D721Med (cell line): ENCODE data around the gene AK4.

Experiments used
- DNase-seq: peaks from one replicate; pipeline ENCODE4 v3.0.0; 2011; ENCODE audit warnings: low spot score; ENCODE audit not compliant: insufficient read length
- FAIRE-seq: peaks from 2 replicates; lab custom pipeline; 2011; peaks lifted over from hg19 to GRCh38; lab: Jason Lieb, UNC
- TF ChIP-seq, protein P1 (sequence below): IDR thresholded peaks from 2 replicates; pipeline ENCODE4 v1.5.1; 2012; ENCODE audit warnings: mild to moderate bottlenecking, control low read depth; ENCODE audit not compliant: insufficient read depth; ENCODE audit errors: missing control alignments

The AK4 gene

DNA sequence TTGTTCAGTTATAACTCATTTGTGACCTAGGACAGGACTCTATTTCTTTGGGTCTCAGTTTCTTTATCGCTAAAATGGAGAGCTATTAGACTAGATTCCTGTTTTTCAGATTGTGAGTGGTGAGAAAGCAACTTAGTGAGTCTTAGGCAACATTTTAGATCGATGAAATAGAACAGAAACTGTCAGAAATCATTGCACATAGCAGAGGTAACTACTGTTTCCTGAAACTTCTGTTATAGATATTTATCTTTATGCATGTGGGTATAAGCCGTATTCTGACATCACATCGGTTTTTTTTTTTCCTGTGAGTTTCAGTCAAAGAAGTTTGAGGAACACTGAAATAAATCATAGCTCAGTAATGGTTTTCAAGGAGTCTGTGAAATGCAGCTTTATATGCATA, 119.3 kb downstream of the AK4 start:
- TF ChIP-seq, protein P1, sequence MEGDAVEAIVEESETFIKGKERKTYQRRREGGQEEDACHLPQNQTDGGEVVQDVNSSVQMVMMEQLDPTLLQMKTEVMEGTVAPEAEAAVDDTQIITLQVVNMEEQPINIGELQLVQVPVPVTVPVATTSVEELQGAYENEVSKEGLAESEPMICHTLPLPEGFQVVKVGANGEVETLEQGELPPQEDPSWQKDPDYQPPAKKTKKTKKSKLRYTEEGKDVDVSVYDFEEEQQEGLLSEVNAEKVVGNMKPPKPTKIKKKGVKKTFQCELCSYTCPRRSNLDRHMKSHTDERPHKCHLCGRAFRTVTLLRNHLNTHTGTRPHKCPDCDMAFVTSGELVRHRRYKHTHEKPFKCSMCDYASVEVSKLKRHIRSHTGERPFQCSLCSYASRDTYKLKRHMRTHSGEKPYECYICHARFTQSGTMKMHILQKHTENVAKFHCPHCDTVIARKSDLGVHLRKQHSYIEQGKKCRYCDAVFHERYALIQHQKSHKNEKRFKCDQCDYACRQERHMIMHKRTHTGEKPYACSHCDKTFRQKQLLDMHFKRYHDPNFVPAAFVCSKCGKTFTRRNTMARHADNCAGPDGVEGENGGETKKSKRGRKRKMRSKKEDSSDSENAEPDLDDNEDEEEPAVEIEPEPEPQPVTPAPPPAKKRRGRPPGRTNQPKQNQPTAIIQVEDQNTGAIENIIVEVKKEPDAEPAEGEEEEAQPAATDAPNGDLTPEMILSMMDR: no peak
- DNase-seq (no peak), FAIRE-seq (no peak)

DNA sequence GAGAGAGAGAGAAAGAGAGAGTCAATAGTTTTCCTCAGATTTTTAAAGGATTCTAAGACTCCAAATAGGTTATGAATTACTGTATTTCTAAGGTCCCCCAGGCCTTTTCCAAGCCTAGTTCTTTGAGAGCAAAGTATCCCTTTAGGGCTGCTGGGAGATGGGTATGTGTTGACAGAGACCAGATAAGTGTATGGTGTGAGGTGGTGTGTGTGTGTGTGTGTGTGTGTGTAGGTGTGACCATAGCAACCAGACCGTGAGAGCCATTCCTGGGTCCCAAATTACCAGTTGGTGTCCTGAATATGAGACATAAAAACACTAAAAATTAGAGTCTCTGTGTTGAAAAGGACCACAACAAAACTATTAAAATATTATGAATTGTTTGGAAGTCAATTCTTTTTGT, 119.7 kb downstream of the AK4 start:
- no peak for FAIRE-seq
- TF ChIP-seq, protein P1: no peak
- DNase-seq: no peak

DNA sequence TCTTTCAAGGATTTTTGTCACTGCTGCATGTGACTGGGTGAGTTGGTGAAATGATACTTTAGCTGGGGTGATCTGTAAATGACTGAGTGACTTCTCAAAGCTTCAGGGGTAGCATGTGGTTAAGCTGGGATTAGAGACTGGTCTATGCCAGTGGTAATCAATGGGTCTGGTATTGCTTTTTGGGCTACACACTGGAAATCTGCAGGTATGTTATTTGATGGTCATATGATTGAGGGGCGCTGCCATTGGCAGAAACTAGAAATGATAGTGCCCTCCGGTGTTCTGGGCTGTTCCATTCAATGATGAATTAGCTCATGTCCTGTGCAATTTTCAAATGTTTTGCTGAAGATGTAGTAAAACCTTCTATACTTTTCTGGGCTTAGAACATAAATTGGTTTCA, 121.6 kb downstream of the AK4 start:
- no peak for FAIRE-seq
- no peak for DNase-seq
- TF ChIP-seq, protein P1: no peak

DNA sequence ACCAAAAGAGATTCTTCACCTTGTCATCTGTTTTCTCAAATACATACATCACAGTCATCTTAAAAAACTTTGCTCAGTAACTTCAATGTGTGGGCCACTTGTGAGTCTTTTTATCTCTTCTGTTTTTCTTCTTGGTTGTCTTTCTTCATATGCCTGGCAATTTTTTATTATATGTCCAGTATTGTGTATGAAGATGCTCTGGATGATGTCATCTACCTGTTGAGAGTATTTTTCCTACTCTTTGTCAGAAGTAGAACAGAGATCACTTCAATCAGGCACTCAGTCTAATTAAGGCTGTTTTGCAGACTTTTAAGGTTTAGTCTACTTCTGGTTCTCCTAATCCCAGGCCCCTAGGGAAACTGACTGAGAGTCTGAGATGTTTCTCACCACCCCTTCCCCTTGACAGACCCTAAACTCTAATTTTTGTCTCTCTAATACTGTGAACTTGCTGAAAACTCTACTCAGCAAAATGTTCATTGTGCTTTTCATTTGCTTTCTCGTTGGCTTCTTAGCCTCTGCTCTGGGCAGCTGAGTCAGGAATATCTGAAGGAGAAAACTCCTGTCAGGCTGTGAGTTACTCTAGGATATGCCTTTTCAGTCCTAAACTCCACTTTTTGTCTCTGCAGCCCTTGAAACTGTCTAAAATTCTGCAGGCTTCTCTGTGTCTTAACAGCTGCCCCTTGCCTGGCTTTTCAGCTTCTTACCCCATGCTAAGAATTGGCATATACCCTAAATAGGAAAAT, 128.4 kb downstream of the AK4 start:
- DNase-seq (no peak), FAIRE-seq (no peak)
- TF ChIP-seq, protein P1: no peak

DNA sequence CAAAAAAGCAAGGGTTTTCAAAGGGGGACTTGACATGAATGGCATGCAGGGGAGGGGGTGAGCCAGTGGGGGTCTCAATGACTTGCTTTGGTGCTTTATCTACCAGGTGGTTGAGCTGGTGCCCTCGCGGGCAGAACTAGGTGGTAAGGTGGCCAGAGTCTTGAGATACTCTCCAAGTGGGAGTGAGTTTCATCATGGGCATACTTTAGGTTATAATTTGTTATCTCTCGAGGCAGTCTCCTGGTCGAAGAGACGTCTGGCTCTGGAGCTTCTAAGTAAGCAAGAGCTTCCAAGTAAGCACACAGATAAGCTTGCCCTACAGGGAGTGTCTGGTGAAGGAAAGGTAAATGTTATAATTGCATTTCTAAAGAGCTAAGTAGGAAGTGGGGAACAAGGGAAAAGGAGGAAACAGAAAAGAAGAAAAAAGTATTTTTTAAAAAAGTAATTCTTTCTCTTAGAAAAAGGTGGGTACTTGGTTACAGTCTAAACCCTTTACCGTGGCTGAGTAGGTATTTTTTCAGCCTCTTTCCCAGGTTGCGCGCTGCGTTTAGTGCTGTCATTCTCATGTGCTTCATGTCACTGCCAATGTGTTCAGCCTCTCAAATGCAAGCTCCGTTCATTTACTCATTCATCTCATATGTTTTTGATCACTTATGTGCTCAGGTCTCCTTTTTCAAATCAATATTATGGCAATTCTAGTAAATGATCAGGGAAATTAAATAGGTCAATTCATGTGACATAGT, 129.8 kb downstream of the AK4 start:
- FAIRE-seq (no peak), DNase-seq (no peak)
- TF ChIP-seq, protein P1: no peak

DNA sequence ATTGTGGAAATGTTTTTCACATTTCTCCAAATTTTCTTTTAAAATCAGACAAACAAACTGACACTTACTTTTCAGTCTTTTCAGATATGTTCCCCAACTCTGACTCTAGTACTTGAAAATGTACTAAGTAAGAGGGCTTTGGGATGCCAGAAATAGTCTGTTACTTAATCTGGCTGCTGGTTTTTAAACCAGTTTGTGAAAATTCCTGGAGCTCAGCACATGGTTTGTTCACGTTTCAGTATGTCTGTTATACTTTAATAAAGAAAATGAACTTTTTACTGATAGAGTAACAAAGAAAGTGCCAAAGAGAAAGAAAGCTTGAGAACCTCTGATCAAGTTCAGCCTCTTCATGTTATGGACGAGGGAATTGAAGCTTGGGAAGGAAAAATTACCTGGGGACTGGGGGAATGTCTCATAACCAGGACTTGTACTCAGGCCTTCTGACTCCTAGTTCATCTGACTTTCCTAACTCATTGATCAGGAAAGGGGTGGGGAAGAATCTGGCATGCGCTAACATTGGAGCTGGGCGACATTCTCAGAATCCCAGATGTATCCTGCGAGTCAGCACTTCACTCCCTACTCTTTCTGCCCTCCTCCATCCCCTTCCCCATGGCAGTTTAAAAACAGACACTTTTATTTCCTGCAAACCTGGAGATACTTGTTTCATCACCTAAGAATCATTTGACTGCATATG, 130.5 kb downstream of the AK4 start:
- DNase-seq: no peak
- no peak for FAIRE-seq

More for the DNA sequence above, 130.5 kb downstream of the AK4 start:
- TF ChIP-seq, protein P1: no peak
